ENCODE results near the gene DOC2B.
"Not testable (repeated sequence)": the region's sequence is repeated elsewhere in the genome, so short reads cannot be mapped to it uniquely, and the experiment has no call there.

DOC2B gene

GRCh38 chr17:206941-207560, 25.6 kb upstream of the DOC2B start:
- H3K4me3 ChIP-seq (ENCODE audit: low read length) = no peak overlapping the region
- no peak for TF ChIP-seq CTCF (IDR thresholded peaks at IDR 0.05; ENCODE audit: insufficient read depth, low read depth, low read length, missing control alignments)
- no peak for DNase-seq (ENCODE audit: low read depth)

GRCh38 chr17:206484-206883, 25.0 kb upstream of the DOC2B start:
- not testable (repeated sequence) for DNase-seq (ENCODE audit: low read depth); H3K4me3 ChIP-seq (ENCODE audit: low read length)

GRCh38 chr17:205817-206216, 24.4 kb upstream of the DOC2B start:
- no peak overlapping the region for H3K4me3 ChIP-seq (ENCODE audit: low read length)
- no peak for TF ChIP-seq CTCF (IDR thresholded peaks at IDR 0.05; ENCODE audit: insufficient read depth, low read depth, low read length, missing control alignments)
- no peak for DNase-seq (ENCODE audit: low read depth)

GRCh38 chr17:205148-205669, 23.8 kb upstream of the DOC2B start:
- TF ChIP-seq CTCF (IDR thresholded peaks at IDR 0.05; ENCODE audit: insufficient read depth, low read depth, low read length, missing control alignments) = no peak
- DNase-seq (ENCODE audit: low read depth) = no peak

GRCh38 chr17:204427-205147, 23.1 kb upstream of the DOC2B start:
- no peak overlapping the region for H3K4me3 ChIP-seq (ENCODE audit: low read length)
- TF ChIP-seq CTCF (IDR thresholded peaks at IDR 0.05; ENCODE audit: insufficient read depth, low read depth, low read length, missing control alignments) = no peak
- DNase-seq (ENCODE audit: low read depth) = no peak

More at GRCh38 chr17:205148-205669, 23.8 kb upstream of the DOC2B start:
- no peak overlapping the region for H3K4me3 ChIP-seq (ENCODE audit: low read length)

- TF ChIP-seq CTCF (IDR thresholded peaks at IDR 0.05; ENCODE audit: insufficient read depth, low read depth, low read length, missing control alignments) = no peak
- no peak overlapping the region for H3K4me3 ChIP-seq (ENCODE audit: low read length)
- no peak for DNase-seq (ENCODE audit: low read depth)
Observed at GRCh38 chr17:202501-202951, 21.1 kb upstream of the DOC2B start.

GRCh38 chr17:201736-202135, 20.3 kb upstream of the DOC2B start:
- not testable (repeated sequence) for H3K4me3 ChIP-seq (ENCODE audit: low read length); DNase-seq (ENCODE audit: low read depth)

- H3K4me3 ChIP-seq (ENCODE audit: low read length); DNase-seq (ENCODE audit: low read depth): not testable (repeated sequence)
Observed at GRCh38 chr17:201257-201656, 19.8 kb upstream of the DOC2B start.

Data from epithelial cell of esophagus (primary cell).